GM21526 (cell line): ENCODE results near the gene PBXIP1.
"Not testable (repeated sequence)": the region's sequence is repeated elsewhere in the genome, so short reads cannot be mapped to it uniquely, and the experiment has no call there.

Experiments
- ATAC-seq: cut with Tn5 transposase; IDR thresholded peaks from one replicate; pipeline ENCODE4 v1.9.1; 2021; ENCODE audit warnings: moderate library complexity; ENCODE audit not compliant: unreplicated experiment, low FRiP score

The PBXIP1 gene

DNA sequence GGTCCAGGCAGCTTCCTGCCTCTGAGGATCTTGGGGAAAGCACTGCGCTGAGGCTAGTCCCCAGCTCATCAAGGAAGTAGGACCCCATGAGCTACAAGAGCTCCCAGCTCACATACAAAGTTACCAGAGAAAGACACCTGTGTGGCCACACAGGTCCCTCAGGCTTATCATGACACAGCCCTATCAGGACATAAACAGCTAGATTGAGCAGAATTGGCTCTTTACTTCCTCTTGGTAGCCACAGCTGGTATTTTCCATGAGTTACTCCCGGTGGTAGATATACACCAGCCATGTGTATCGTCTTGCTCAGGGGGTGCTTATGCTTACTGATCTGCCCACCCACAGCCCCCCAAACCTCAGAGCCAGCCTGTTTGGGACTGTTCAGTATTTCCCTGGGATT lies 38.7 kb upstream of the PBXIP1 start:
- ATAC-seq = no peak

- no peak for ATAC-seq
These were observed 38.3 kb upstream of the PBXIP1 start for GRCh38 chr1:154994269-154994587.

- no peak for ATAC-seq
These were observed 37.8 kb upstream of the PBXIP1 start, which contains the start of gene LENEP for GRCh38 chr1:154993572-154994268. Gene LENEP, plus strand, starts transcription at chr1:154993586. Its CDS starts 22 bp downstream, at chr1:154993608.

GRCh38 chr1:154992721-154993571 lies 37.0 kb upstream of the PBXIP1 start:
- no peak for ATAC-seq

- no peak for ATAC-seq
These were observed 34.4 kb upstream of the PBXIP1 start for GRCh38 chr1:154990276-154990675.

DNA sequence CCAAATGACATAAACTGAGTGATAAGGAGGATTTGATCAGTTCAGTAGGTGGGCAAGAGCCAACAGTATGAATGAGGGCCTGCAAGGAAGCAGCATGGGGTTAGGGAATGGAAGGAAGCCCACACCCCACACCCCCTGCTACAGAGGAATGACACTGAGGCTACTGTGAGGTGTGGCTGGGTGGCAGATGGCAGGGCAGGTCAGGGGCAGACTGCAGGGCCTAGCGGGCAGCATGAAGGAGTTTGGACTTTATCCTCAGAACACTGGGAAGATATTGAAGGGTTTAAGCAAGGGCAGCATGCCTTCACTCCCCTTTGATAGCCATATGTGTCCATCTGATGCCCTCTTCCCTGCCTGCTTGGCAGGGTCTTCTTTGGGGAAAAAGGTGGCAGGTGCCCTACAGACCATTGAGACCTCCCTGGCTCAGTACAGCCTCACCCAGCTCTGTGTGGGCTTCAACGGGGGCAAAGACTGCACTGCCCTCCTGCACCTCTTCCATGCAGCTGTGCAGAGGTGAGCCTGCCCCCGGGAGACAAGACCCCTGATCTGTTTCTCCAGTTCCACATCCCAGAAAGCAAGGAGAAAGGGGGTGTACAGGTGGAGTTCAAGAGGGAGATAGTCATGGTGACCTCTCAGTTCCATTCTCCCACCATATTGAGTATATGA lies 33.4 kb upstream of the PBXIP1 start:
- no peak for ATAC-seq

DNA sequence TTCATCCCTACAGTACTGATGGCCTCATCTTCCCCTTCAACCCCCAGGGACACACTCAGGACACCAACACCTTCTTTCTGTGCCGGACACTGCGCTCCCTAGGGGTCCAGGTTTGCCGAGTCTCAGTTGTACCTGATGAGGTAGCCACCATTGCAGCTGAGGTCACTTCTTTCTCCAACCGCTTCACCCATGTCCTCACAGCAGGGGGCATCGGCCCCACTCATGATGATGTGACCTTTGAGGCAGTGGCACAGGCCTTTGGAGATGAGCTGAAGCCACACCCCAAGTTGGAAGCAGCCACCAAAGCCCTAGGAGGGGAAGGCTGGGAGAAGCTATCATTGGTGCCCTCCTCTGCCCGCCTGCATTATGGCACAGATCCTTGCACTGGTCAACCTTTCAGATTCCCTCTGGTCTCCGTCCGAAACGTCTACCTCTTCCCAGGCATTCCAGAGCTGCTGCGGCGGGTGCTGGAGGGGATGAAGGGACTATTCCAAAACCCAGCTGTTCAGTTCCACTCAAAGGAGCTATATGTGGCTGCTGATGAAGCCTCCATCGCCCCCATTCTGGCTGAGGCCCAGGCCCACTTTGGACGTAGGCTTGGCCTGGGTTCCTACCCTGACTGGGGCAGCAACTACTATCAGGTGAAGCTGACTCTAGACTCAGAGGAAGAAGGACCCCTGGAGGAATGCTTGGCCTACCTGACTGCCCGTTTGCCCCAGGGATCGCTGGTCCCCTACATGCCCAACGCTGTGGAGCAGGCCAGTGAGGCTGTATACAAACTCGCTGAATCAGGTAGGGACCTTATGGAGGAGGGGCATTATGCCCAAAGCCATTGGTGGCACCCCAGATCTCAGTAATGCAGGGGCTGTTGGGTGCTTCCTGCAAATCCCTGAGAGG lies 32.4 kb upstream of the PBXIP1 start:
- ATAC-seq = no peak

GRCh38 chr1:154987326-154987725 lies 31.4 kb upstream of the PBXIP1 start:
- ATAC-seq = no peak

- not testable (repeated sequence) for ATAC-seq
These were observed 30.8 kb upstream of the PBXIP1 start for GRCh38 chr1:154986736-154987135.

DNA sequence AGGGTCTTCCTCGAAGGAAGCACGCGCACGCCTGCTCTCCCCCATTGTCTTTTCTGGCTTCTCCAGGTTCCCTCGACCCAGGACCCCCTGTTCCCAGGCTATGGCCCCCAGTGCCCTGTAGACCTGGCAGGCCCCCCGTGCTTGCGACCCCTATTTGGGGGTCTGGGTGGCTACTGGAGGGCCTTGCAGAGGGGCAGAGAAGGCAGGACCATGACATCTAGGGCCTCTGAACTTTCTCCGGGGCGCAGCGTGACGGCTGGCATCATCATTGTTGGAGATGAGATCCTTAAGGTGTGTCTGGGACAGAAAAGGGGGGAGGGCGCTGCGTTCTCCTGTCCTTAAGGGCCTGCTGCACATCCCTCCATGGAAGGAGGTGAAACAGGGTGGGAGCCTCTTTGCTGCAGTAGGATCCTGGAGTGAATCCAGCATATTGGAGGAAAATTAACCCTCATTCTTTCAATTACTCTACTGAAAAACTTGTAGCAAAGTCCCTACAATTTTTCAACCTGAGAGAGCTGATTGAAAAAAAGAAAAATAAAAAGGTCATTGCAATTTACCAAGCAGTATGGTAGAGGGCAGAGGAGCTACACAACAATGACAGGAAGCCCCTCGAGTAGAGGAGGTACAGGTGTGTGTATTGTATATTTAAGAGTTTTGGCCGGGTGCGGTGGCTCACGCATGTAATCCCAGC lies 28.0 kb upstream of the PBXIP1 start:
- no peak for ATAC-seq

- peak; percentile 87 for ATAC-seq
These were observed 27.2 kb upstream of the PBXIP1 start, which contains the start of gene FLAD1 for GRCh38 chr1:154982897-154983648. Gene FLAD1, plus strand, starts transcription at chr1:154983344. Its CDS starts 351 bp downstream, at chr1:154983695.

DNA sequence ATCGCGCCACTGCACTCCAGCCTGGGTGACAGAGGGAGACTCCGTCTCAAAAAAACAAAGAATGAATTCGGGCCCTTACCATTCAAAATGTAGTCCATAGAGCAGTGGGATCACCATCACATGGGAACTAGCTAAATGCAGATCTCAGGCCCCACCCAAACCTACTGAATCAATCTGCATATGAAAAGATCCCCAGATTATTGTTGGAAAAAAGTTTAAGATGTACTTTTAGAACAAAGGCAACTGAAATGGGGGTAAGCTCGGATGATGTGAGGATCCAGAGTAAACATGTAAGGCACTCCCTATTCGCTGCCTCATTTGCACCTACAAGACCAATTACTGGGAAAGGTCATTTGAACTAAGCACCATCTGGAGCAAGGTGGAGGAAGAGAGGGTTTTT lies 26.4 kb upstream of the PBXIP1 start:
- ATAC-seq = peak; percentile 10

- no peak for ATAC-seq
These were observed 22.5 kb upstream of the PBXIP1 start for GRCh38 chr1:154978360-154978759.

- ATAC-seq = not testable (repeated sequence)
These were observed 21.9 kb upstream of the PBXIP1 start for GRCh38 chr1:154977762-154978161.

DNA sequence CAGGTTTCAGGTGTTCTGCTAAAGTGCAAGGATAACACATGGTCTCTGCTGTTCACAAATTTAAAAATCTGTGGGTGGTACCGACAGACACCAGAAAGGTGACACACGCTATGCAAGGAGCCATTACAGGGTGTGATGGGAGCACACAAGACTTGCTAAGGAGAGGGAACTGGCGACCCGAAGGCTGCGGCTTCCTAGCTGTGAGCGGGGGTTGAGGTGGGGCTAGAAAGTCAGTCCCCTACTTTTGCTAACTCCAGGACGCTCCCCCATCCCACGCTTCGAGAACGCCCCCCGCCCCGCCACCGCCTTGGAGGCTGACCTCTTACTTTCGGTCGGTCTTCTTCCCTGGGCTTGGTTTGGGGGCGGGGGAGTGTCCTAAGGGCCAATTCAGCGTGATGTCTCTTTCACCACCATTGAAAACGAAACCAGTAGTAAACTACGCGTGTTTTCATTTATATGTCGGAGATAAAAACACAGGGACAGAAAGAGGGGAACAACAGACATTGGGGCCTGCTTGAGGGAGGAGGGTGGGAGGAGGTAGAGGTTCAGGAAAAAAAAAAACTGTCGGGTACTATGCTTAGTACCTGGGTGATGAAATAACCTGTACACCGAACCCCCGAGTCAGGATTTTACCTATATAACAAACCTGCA lies 19.6 kb upstream of the PBXIP1 start:
- no peak for ATAC-seq

DNA sequence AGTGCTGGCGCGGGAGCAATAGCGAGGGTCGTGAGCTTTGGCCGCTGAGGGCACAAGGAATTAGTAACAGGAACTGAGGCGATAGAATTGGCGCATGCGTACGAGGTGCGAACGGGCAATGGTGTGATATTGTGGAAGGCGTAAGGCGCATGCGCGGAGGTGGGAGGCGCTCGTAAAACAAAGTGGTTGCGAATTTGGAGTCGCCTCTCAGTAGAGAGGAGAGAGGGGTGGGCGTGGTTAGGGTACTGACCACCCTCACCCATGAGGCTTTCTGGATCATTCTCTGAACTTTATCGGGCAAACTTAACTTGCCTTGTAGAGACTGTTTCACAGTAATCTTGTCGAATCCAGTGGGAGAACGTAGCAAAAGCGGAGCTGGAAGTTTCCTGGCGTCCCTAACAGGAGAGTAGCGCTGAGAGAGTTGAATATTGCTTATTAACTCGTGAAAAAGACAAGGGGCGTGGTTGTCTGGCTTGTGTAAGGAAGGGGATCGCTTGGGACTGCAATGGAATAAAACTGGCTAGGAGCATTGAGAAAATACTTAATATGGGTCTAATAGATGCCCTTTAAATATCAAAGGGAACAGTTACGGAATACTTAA lies 19.0 kb upstream of the PBXIP1 start:
- peak; percentile 38 for ATAC-seq

GRCh38 chr1:154974102-154974807 lies 18.4 kb upstream of the PBXIP1 start, which contains the start of gene CKS1B:
Gene CKS1B, plus strand, starts transcription at chr1:154974681. Its CDS starts 65 bp downstream, at chr1:154974746.
- peak; percentile 74 for ATAC-seq
